Stomach (tissue), 9 donors: ENCODE results near the gene PDSS2. TPM values are rescaled to one million over a fixed set of nuclear protein-coding genes. Genes with fewer than 3 reads are reported as not detected.

Experiments used
- DNase-seq, 2 donors: peaks; one replicate each; pipeline versions ENCODE4 v3.0.0 to v3.0.0-alpha.2; 2013 to 2019
- H3K27ac ChIP-seq, 5 donors: fragments of 200-600 bp in 4 of 5; sonication (generic) in 4 of 5; one replicate each; pipeline ENCODE4 v1.5.1; 2013 to 2019; ENCODE audit warnings: mild to moderate bottlenecking in 1 of 5, moderate library complexity in 1 of 5
- H3K27me3 ChIP-seq, 3 donors: fragments of 200-600 bp; sonication (generic); one replicate each; pipeline ENCODE4 v1.5.1; 2017 to 2019; ENCODE audit warnings: mixed run types in 1 of 3
- H3K36me3 ChIP-seq, 4 donors: fragments of 200-600 bp; sonication (generic); 1 replicate in 3 of 4; 2 replicates in 1 of 4; pipeline ENCODE4 v1.5.1; 2016 to 2019
- H3K4me1 ChIP-seq, 4 donors: fragments of 200-600 bp; sonication (generic); one replicate each; pipeline ENCODE4 v1.5.1; 2016 to 2019
- H3K4me3 ChIP-seq, 4 donors: fragments of 200-600 bp; sonication (generic) in 3 of 4; one replicate each; pipeline ENCODE4 v1.5.1; 2016 to 2019; ENCODE audit warnings: mild to moderate bottlenecking in 1 of 4
- H3K9me3 ChIP-seq, 4 donors: fragments of 200-600 bp; sonication (generic); one replicate each; pipeline ENCODE4 v1.5.1; 2016 to 2019
- CTCF ChIP-seq, 7 experiments: fragments of 450-650 bp in 4 of 7; fragments of 200-600 bp in 3 of 7; sonication (generic) in 3 of 7; IDR thresholded peaks; one replicate each; pipeline ENCODE4 v1.5.1; 2016 to 2019; ENCODE audit warnings: antibody characterized with exemption in 7 of 7, control low read depth in 2 of 7, mild to moderate bottlenecking in 1 of 7
- EP300 ChIP-seq: sonication (generic); formaldehyde crosslinking; IDR thresholded peaks from one replicate; pipeline ENCODE4 v1.6.1; 2017; ENCODE audit warnings: antibody characterized with exemption
- POLR2A ChIP-seq, 4 donors: fragments of 450-650 bp; IDR thresholded peaks; one replicate each; pipeline ENCODE4 v1.6.1; 2016; ENCODE audit warnings: antibody characterized with exemption in 4 of 4, control low read depth in 2 of 4, mild to moderate bottlenecking in 1 of 4, moderate library complexity in 1 of 4
- POLR2AphosphoS5 ChIP-seq, 3 donors: sonication (generic); formaldehyde crosslinking; IDR thresholded peaks; one replicate each; pipeline ENCODE4 v1.6.1; 2016; ENCODE audit warnings: antibody characterized with exemption in 3 of 3
- WGBS, 5 donors: extraction: QIAGEN DNeasy Blood & Tissue Kit in 3 of 5; methylation state at CpG; one replicate each; pipeline versions ENCODE4 v1.1.5 to v1.1.7; 2013 to 2018; 5-methylcytosine and 5-hydroxymethylcytosine counted together
- intact Hi-C: fragments of 100-400 bp; cut with DNase I; formaldehyde crosslinking; loops from one replicate; pipeline ENCODE4 v1.15.1; 2023; ENCODE audit warnings: low total_unique reads
- polyA plus RNA-seq, 3 donors: library from polyadenylated mRNA; stranded (reverse); fragments of 200-250 nt; gene quantifications; one replicate each; pipeline ENCODE4 v1.2.3, GENCODE V29; 2013
- total RNA-seq, 5 donors: library from RNA; depleted of rRNA; stranded (reverse); fragments of >200 nt; gene quantifications; one replicate each; pipeline versions ENCODE4 v1.1.0 to v1.2.3, GENCODE V29; 2014 to 2016
- donor health status: healthy with polysubstance abuse.
- donor health status: Bipolar disorder and iron deficiency.
- donor health status: healthy.

The PDSS2 gene
- total and polyA plus RNA-seq, 8 donors, result 4.5 to 26.1 (median 9.8) TPM; not detected in 1

GRCh38 chr6:107110200-107110599, 349.2 kb downstream of the PDSS2 start:
- no peaks in the 10 kb centered on the region for H3K27me3 ChIP-seq
- no peak overlapping the region for H3K4me3 ChIP-seq
- peaks cover 7 to 10% (median 9%) of the 10 kb centered on the region in 4 donors for H3K4me1 ChIP-seq
- 76 to 93% (median 88%) methylated on average over 1 of the region's 1 CpG for WGBS, 5 donors
- no peak for DNase-seq
- no peaks in the 10 kb centered on the region for H3K9me3 ChIP-seq
- H3K27ac ChIP-seq, result no peak overlapping the region
- TF ChIP-seq CTCF (IDR thresholded peaks at IDR 0.05), result no peak
- TF ChIP-seq EP300, result no peak
- no peaks in the 10 kb centered on the region for H3K36me3 ChIP-seq
- intact Hi-C loops, result no loop called here

- H3K27me3 ChIP-seq, result no peaks in the 10 kb centered on the region
- H3K36me3 ChIP-seq, result no peaks in the 10 kb centered on the region
- 85 to 88% (median 86%) methylated on average over 17 of the region's 17 CpGs for WGBS, 5 donors
Observed at GRCh38 chr6:107108201-107108890, 351.0 kb downstream of the PDSS2 start.

GRCh38 chr6:107107791-107108190, 351.6 kb downstream of the PDSS2 start:
- TF ChIP-seq POLR2AphosphoS5 (IDR thresholded peaks at IDR 0.05), result no peak
- TF ChIP-seq POLR2A (IDR thresholded peaks at IDR 0.05), result no peak
- TF ChIP-seq CTCF (IDR thresholded peaks at IDR 0.05), result no peak
- no peak for TF ChIP-seq EP300
- intact Hi-C loops, result loop anchor here (10.0 kb wide), 1 partner anchor 73 kb away; no protein-coding TSS in a partner anchor
- DNase-seq, result no peak
- H3K36me3 ChIP-seq, result no peaks in the 10 kb centered on the region
- no peak overlapping the region for H3K27ac ChIP-seq
- 88 to 100% (median 91%) methylated on average over 4 of the region's 4 CpGs for WGBS, 5 donors
- no peaks in the 10 kb centered on the region for H3K4me1 ChIP-seq
- H3K9me3 ChIP-seq, result no peaks in the 10 kb centered on the region
- H3K27me3 ChIP-seq, result no peaks in the 10 kb centered on the region
- H3K4me3 ChIP-seq, result no peak overlapping the region

More at GRCh38 chr6:107108201-107108890, 351.0 kb downstream of the PDSS2 start:
- no peak for DNase-seq
- no peak overlapping the region for H3K4me3 ChIP-seq
- H3K27ac ChIP-seq, result no peak overlapping the region
- no peaks in the 10 kb centered on the region for H3K9me3 ChIP-seq
- intact Hi-C loops, result loop anchor here (10.0 kb wide), 1 partner anchor 74 kb away; no protein-coding TSS in a partner anchor
- TF ChIP-seq CTCF (IDR thresholded peaks at IDR 0.05) (no peak), POLR2A (IDR thresholded peaks at IDR 0.05) (no peak), POLR2AphosphoS5 (IDR thresholded peaks at IDR 0.05) (no peak), EP300 (no peak)
- H3K4me1 ChIP-seq, result peaks cover 0 to under 1% (median under 1%) of the 10 kb centered on the region in 4 donors

- Histone ChIP-seq H3K4me3 (no peak overlapping the region), H3K9me3 (no peaks in the 10 kb centered on the region), H3K27ac (no peak overlapping the region), H3K36me3 (no peaks in the 10 kb centered on the region), H3K27me3 (no peaks in the 10 kb centered on the region), H3K4me1 (no peaks in the 10 kb centered on the region)
- intact Hi-C loops, result loop anchor here (10.0 kb wide), 1 partner anchor 71 kb away; no protein-coding TSS in a partner anchor
- DNase-seq, result no peak
- WGBS, 5 donors, result 84 to 92% (median 87%) methylated on average over 3 of the region's 3 CpGs
- TF ChIP-seq POLR2A (IDR thresholded peaks at IDR 0.05), result no peak
- TF ChIP-seq CTCF (IDR thresholded peaks at IDR 0.05), result no peak
- no peak for TF ChIP-seq POLR2AphosphoS5 (IDR thresholded peaks at IDR 0.05)
- TF ChIP-seq EP300, result no peak
Observed at GRCh38 chr6:107106165-107106564, 353.2 kb downstream of the PDSS2 start.
